ENCODE measurements around the gene PPFIA3.
"Not testable (repeated sequence)": the region's sequence is repeated elsewhere in the genome, so short reads cannot be mapped to it uniquely, and the experiment has no call there.

PPFIA3 gene

GRCh38 chr19:49125025-49125731, 5.8 kb downstream of the PPFIA3 start:
- H3K79me1 ChIP-seq (ENCODE audit: low read depth, low read length) = no peaks in the 10 kb centered on the region
- H3K9me3 ChIP-seq (replicated peaks in 1 of 2; ENCODE audit: control insufficient read depth in 2 of 2, insufficient read depth in 1 of 2, low read depth in 1 of 2, low read length in 2 of 2) = no peaks in the 10 kb centered on the region
- peak overlapping the region; percentile 48 for H3K18ac ChIP-seq (ENCODE audit: low read length)
- H3K9ac ChIP-seq (ENCODE audit: low read depth, low read length, poor library complexity) = no peak overlapping the region
- H3K14ac ChIP-seq (ENCODE audit: low read length) = no peak overlapping the region
- H3K23ac ChIP-seq (ENCODE audit: low read depth, low read length, poor library complexity) = no peak overlapping the region
- peaks cover 7 to 11% of the 10 kb centered on the region in 2 donors for H3K4me1 ChIP-seq (ENCODE audit: control insufficient read depth in 2 of 2, insufficient read depth in 1 of 2, low read depth in 1 of 2, low read length in 2 of 2)
- no peak overlapping the region for H2AK5ac ChIP-seq (ENCODE audit: low read depth, low read length)
- H3K4me3 ChIP-seq (ENCODE audit: low read length in 2 of 2) = no peak overlapping the region
- DNase-seq (ENCODE audit: low spot score) = no peak
- no peak overlapping the region for H4K8ac ChIP-seq (ENCODE audit: low read depth, low read length)
- no peak overlapping the region for H2BK15ac ChIP-seq (ENCODE audit: low read length)
- H2BK12ac ChIP-seq (ENCODE audit: low read length) = no peak overlapping the region
- no peak overlapping the region for H4K91ac ChIP-seq (ENCODE audit: low read depth, low read length, poor library complexity)
- H3K36me3 ChIP-seq (replicated peaks in 1 of 2; ENCODE audit: control insufficient read depth in 2 of 2, insufficient read depth in 2 of 2, low read length in 2 of 2) = no peaks in the 10 kb centered on the region
- H3K4me2 ChIP-seq (ENCODE audit: insufficient read depth, low read length, poor library complexity, severe bottlenecking) = no peak overlapping the region
- no peak overlapping the region for H3K27ac ChIP-seq (replicated peaks; ENCODE audit: low read length)
- H2BK120ac ChIP-seq (ENCODE audit: low read depth, low read length) = no peak overlapping the region
- peak overlapping the region; percentile 56 for H2AFZ ChIP-seq (ENCODE audit: low read length)
- H2BK5ac ChIP-seq (ENCODE audit: low read length) = no peak overlapping the region
- peaks cover 5 to 27% (median 21%) of the 10 kb centered on the region in 3 experiments for H3K27me3 ChIP-seq (ENCODE audit: control insufficient read depth in 3 of 3, insufficient read depth in 3 of 3, low read depth in 1 of 3, low read length in 3 of 3)
- no peak overlapping the region for H3K4ac ChIP-seq (ENCODE audit: low read length)
- no CpG with 5 or more reads among the region's 23 CpGs for WGBS, 2 donors (ENCODE audit: extremely low coverage in 2 of 2, insufficient read length in 2 of 2, insufficient replicate concordance in 1 of 2)

- Histone ChIP-seq H2AFZ (ENCODE audit: low read length) (no peak overlapping the region), H2AK5ac (ENCODE audit: low read depth, low read length) (no peak overlapping the region), H3K36me3 (replicated peaks in 1 of 2; ENCODE audit: control insufficient read depth in 2 of 2, insufficient read depth in 2 of 2, low read length in 2 of 2) (peaks cover 0 to 3% of the 10 kb centered on the region in 2 donors), H3K18ac (ENCODE audit: low read length) (no peak overlapping the region), H4K8ac (ENCODE audit: low read depth, low read length) (no peak overlapping the region), H3K27me3 (ENCODE audit: control insufficient read depth in 3 of 3, insufficient read depth in 3 of 3, low read depth in 1 of 3, low read length in 3 of 3) (peaks cover 0 to 16% (median 11%) of the 10 kb centered on the region in 3 experiments), H3K9me3 (replicated peaks in 1 of 2; ENCODE audit: control insufficient read depth in 2 of 2, insufficient read depth in 1 of 2, low read depth in 1 of 2, low read length in 2 of 2) (no peaks in the 10 kb centered on the region), H3K4me2 (ENCODE audit: insufficient read depth, low read length, poor library complexity, severe bottlenecking) (no peak overlapping the region), H3K4me1 (ENCODE audit: control insufficient read depth in 2 of 2, insufficient read depth in 1 of 2, low read depth in 1 of 2, low read length in 2 of 2) (peaks cover 7 to 11% of the 10 kb centered on the region in 2 donors), H2BK15ac (ENCODE audit: low read length) (no peak overlapping the region), H3K14ac (ENCODE audit: low read length) (no peak overlapping the region), H3K4ac (ENCODE audit: low read length) (no peak overlapping the region), H4K91ac (ENCODE audit: low read depth, low read length, poor library complexity) (peak overlapping the region; percentile 38), H2BK120ac (ENCODE audit: low read depth, low read length) (no peak overlapping the region), H3K27ac (replicated peaks; ENCODE audit: low read length) (no peak overlapping the region), H2BK5ac (ENCODE audit: low read length) (no peak overlapping the region), H3K23ac (ENCODE audit: low read depth, low read length, poor library complexity) (no peak overlapping the region), H3K4me3 (ENCODE audit: low read length in 2 of 2) (no peak overlapping the region), H3K79me1 (ENCODE audit: low read depth, low read length) (no peaks in the 10 kb centered on the region), H3K9ac (ENCODE audit: low read depth, low read length, poor library complexity) (no peak overlapping the region), H2BK12ac (ENCODE audit: low read length) (no peak overlapping the region)
- no CpG with 5 or more reads among the region's 4 CpGs for WGBS, 2 donors (ENCODE audit: extremely low coverage in 2 of 2, insufficient read length in 2 of 2, insufficient replicate concordance in 1 of 2)
- no peak for DNase-seq (ENCODE audit: low spot score)
Observed at GRCh38 chr19:49126575-49126974, 7.2 kb downstream of the PPFIA3 start.

GRCh38 chr19:49127225-49127624, 7.9 kb downstream of the PPFIA3 start:
- not testable (repeated sequence) for H3K4me2 ChIP-seq (ENCODE audit: insufficient read depth, low read length, poor library complexity, severe bottlenecking); H4K91ac ChIP-seq (ENCODE audit: low read depth, low read length, poor library complexity); H3K27ac ChIP-seq (replicated peaks; ENCODE audit: low read length); H4K8ac ChIP-seq (ENCODE audit: low read depth, low read length); H3K9me3 ChIP-seq (replicated peaks in 1 of 2; ENCODE audit: control insufficient read depth in 2 of 2, insufficient read depth in 1 of 2, low read depth in 1 of 2, low read length in 2 of 2); H2BK12ac ChIP-seq (ENCODE audit: low read length); H3K14ac ChIP-seq (ENCODE audit: low read length); H3K18ac ChIP-seq (ENCODE audit: low read length); H2AK5ac ChIP-seq (ENCODE audit: low read depth, low read length); H3K9ac ChIP-seq (ENCODE audit: low read depth, low read length, poor library complexity); H2BK5ac ChIP-seq (ENCODE audit: low read length); DNase-seq (ENCODE audit: low spot score); H3K79me1 ChIP-seq (ENCODE audit: low read depth, low read length); H3K4me3 ChIP-seq (ENCODE audit: low read length in 2 of 2); H3K36me3 ChIP-seq (replicated peaks in 1 of 2; ENCODE audit: control insufficient read depth in 2 of 2, insufficient read depth in 2 of 2, low read length in 2 of 2); H3K4ac ChIP-seq (ENCODE audit: low read length)
- H3K23ac ChIP-seq (ENCODE audit: low read depth, low read length, poor library complexity) = peak overlapping the region; percentile 99
- H3K27me3 ChIP-seq (ENCODE audit: control insufficient read depth in 3 of 3, insufficient read depth in 3 of 3, low read depth in 1 of 3, low read length in 3 of 3) = peaks cover 0 to 16% (median 9%) of the 10 kb centered on the region in 3 experiments
- peaks cover 7 to 11% of the 10 kb centered on the region in 2 donors for H3K4me1 ChIP-seq (ENCODE audit: control insufficient read depth in 2 of 2, insufficient read depth in 1 of 2, low read depth in 1 of 2, low read length in 2 of 2)
- H2AFZ ChIP-seq (ENCODE audit: low read length) = peak overlapping the region; percentile 99
- peak overlapping the region; percentile 54 for H2BK120ac ChIP-seq (ENCODE audit: low read depth, low read length)
- peak overlapping the region; percentile 99 for H2BK15ac ChIP-seq (ENCODE audit: low read length)
- no CpG with 5 or more reads among the region's 12 CpGs for WGBS, 2 donors (ENCODE audit: extremely low coverage in 2 of 2, insufficient read length in 2 of 2, insufficient replicate concordance in 1 of 2)

DNA sequence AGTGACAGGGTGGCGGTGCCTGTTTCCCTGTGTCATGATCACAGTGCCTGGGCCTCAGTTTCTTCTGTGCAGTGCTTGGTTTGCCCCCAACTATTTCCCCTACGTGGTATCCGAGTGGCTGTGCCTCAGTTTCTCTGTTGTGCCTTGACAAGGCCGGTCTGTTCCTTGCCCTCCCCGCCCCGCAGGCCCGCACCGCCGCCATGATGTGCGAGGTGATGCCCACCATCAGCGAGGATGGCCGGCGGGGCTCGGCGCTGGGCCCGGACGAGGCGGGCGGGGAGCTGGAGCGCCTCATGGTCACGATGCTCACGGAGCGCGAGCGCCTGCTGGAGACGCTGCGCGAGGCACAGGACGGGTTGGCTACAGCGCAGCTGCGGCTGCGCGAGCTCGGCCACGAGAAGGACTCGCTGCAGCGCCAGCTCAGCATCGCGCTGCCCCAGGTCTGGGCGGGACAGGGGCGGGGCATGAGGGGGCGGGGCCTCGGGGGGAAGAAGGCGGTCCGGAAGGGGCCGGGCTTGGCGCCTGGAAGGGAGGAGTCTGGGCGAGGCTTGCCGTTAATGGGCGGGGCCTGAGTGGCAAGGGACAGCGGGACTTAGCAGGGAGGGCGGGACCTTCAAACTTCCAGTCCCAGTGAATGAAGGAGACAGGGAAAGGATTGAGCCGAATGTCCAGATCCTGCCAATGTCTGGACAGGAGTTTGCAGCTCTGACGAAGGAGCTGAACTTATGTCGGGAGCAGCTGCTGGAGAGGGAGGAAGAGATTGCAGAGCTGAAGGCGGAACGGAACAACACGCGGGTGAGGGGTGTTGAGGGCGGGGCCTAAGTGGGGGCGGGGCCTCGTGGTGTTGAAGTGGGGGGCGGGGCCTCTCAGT, 8.6 kb downstream of the PPFIA3 start:
- peak overlapping the region; percentile 92 for H3K4me2 ChIP-seq (ENCODE audit: insufficient read depth, low read length, poor library complexity, severe bottlenecking)
- H3K79me1 ChIP-seq (ENCODE audit: low read depth, low read length) = no peaks in the 10 kb centered on the region
- H3K14ac ChIP-seq (ENCODE audit: low read length) = peak overlapping the region; percentile 82
- peak overlapping the region; percentile 96 for H3K18ac ChIP-seq (ENCODE audit: low read length)
- peak overlapping the region; percentile 37 for H3K4ac ChIP-seq (ENCODE audit: low read length)
- H4K8ac ChIP-seq (ENCODE audit: low read depth, low read length) = peak overlapping the region; percentile 93
- H3K23ac ChIP-seq (ENCODE audit: low read depth, low read length, poor library complexity) = peak overlapping the region; percentile 99
- peak overlapping the region; percentile 54 for H2BK120ac ChIP-seq (ENCODE audit: low read depth, low read length)
- H2BK12ac ChIP-seq (ENCODE audit: low read length) = no peak overlapping the region
- H3K36me3 ChIP-seq (replicated peaks in 1 of 2; ENCODE audit: control insufficient read depth in 2 of 2, insufficient read depth in 2 of 2, low read length in 2 of 2) = peaks cover 0 to 3% of the 10 kb centered on the region in 2 donors
- peak overlapping the region; percentile 99 for H2AFZ ChIP-seq (ENCODE audit: low read length)
- H3K9me3 ChIP-seq (replicated peaks in 1 of 2; ENCODE audit: control insufficient read depth in 2 of 2, insufficient read depth in 1 of 2, low read depth in 1 of 2, low read length in 2 of 2) = no peaks in the 10 kb centered on the region
- H3K9ac ChIP-seq (ENCODE audit: low read depth, low read length, poor library complexity) = peak overlapping the region; percentile 84
- WGBS, 2 donors (ENCODE audit: extremely low coverage in 2 of 2, insufficient read length in 2 of 2, insufficient replicate concordance in 1 of 2) = no CpG with 5 or more reads among the region's 63 CpGs
- H3K27ac ChIP-seq (replicated peaks; ENCODE audit: low read length) = peak overlapping the region; percentile 51
- no peak overlapping the region for H2BK5ac ChIP-seq (ENCODE audit: low read length)
- peak overlapping the region; percentile 94 for H2AK5ac ChIP-seq (ENCODE audit: low read depth, low read length)
- H3K4me3 ChIP-seq (ENCODE audit: low read length in 2 of 2) = peak overlapping the region; percentile 72 to 76
- peak overlapping the region; percentile 99 for H2BK15ac ChIP-seq (ENCODE audit: low read length)
- no peak overlapping the region for H4K91ac ChIP-seq (ENCODE audit: low read depth, low read length, poor library complexity)
- peak; percentile 98 for DNase-seq (ENCODE audit: low spot score)
- H3K4me1 ChIP-seq (ENCODE audit: control insufficient read depth in 2 of 2, insufficient read depth in 1 of 2, low read depth in 1 of 2, low read length in 2 of 2) = peaks cover 7 to 11% of the 10 kb centered on the region in 2 donors
- peaks cover 0 to 14% (median 9%) of the 10 kb centered on the region in 3 experiments for H3K27me3 ChIP-seq (ENCODE audit: control insufficient read depth in 3 of 3, insufficient read depth in 3 of 3, low read depth in 1 of 3, low read length in 3 of 3)

Measured in neuronal stem cell (in vitro differentiated cells).